Measurements from ENCODE around the gene SERPINI2. TPM values are rescaled to one million over a fixed set of nuclear protein-coding genes. Genes with fewer than 3 reads are reported as not detected.

The SERPINI2 gene
- total and polyA plus RNA-seq, 7 donors = 0.27 to 0.60 TPM; not detected in 5

GRCh38 chr3:167501941-167502340, 28.1 kb upstream of the SERPINI2 start:
- intact Hi-C loops (cut with DNase I) = no loop called here
- H3K27me3 ChIP-seq = no peaks in the 10 kb centered on the region
- no peaks in the 10 kb centered on the region for H3K9me3 ChIP-seq
- H3K4me3 ChIP-seq = no peak overlapping the region
- no peaks in the 10 kb centered on the region for H3K36me3 ChIP-seq
- no peak for DNase-seq
- H3K4me1 ChIP-seq = no peaks in the 10 kb centered on the region
- WGBS, 2 donors = 71 to 72% methylated on average over 3 of the region's 3 CpGs
- no peak overlapping the region for H3K27ac ChIP-seq
- TF ChIP-seq EP300 (IDR thresholded peaks at IDR 0.05) (no peak), POLR2A (IDR thresholded peaks at IDR 0.05) (no peak), POLR2AphosphoS5 (IDR thresholded peaks at IDR 0.05) (no peak)
- TF ChIP-seq, protein P1, sequence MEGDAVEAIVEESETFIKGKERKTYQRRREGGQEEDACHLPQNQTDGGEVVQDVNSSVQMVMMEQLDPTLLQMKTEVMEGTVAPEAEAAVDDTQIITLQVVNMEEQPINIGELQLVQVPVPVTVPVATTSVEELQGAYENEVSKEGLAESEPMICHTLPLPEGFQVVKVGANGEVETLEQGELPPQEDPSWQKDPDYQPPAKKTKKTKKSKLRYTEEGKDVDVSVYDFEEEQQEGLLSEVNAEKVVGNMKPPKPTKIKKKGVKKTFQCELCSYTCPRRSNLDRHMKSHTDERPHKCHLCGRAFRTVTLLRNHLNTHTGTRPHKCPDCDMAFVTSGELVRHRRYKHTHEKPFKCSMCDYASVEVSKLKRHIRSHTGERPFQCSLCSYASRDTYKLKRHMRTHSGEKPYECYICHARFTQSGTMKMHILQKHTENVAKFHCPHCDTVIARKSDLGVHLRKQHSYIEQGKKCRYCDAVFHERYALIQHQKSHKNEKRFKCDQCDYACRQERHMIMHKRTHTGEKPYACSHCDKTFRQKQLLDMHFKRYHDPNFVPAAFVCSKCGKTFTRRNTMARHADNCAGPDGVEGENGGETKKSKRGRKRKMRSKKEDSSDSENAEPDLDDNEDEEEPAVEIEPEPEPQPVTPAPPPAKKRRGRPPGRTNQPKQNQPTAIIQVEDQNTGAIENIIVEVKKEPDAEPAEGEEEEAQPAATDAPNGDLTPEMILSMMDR (IDR thresholded peaks at IDR 0.05) = no peak

DNA sequence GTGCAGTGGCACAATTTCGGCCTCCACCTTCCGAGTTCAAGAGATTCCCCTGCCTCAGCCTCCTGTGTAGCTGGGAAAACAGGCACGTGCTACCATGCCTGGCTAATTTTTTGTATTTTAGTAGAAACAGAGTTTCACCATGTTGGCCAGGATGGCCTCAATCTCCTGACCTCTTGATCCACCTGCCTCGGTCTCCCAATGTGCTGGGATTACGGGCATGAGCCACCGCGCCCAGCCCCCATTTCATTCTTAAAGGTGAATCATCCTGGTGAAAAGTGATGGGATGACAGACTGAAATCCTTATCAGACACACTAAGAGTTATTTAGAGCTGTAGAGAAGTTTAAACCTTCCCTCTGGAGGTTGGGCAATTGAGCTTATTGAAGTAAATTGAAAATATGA, 24.1 kb upstream of the SERPINI2 start:
- TF ChIP-seq POLR2A (IDR thresholded peaks at IDR 0.05) = no peak
- no peak for TF ChIP-seq POLR2AphosphoS5 (IDR thresholded peaks at IDR 0.05)
- TF ChIP-seq, protein P1 (IDR thresholded peaks at IDR 0.05) = no peak
- no peak for TF ChIP-seq EP300 (IDR thresholded peaks at IDR 0.05)
- no peaks in the 10 kb centered on the region for H3K36me3 ChIP-seq
- 93 to 96% methylated on average over 7 of the region's 7 CpGs for WGBS, 2 donors
- no peaks in the 10 kb centered on the region for H3K4me1 ChIP-seq
- H3K27ac ChIP-seq = no peak overlapping the region
- H3K9me3 ChIP-seq = no peaks in the 10 kb centered on the region
- H3K4me3 ChIP-seq = no peak overlapping the region
- H3K27me3 ChIP-seq = no peaks in the 10 kb centered on the region
- intact Hi-C loops (cut with DNase I) = no loop called here
- DNase-seq = no peak

- H3K36me3 ChIP-seq = no peaks in the 10 kb centered on the region
- intact Hi-C loops (cut with DNase I) = no loop called here
- no peaks in the 10 kb centered on the region for H3K27me3 ChIP-seq
- DNase-seq = no peak
- no peaks in the 10 kb centered on the region for H3K9me3 ChIP-seq
- H3K4me3 ChIP-seq = no peak overlapping the region
- H3K4me1 ChIP-seq = no peaks in the 10 kb centered on the region
- 54 to 74% methylated on average over 3 of the region's 3 CpGs for WGBS, 2 donors
- no peak overlapping the region for H3K27ac ChIP-seq
- TF ChIP-seq, protein P1 (IDR thresholded peaks at IDR 0.05) = no peak
- TF ChIP-seq POLR2AphosphoS5 (IDR thresholded peaks at IDR 0.05) = no peak
- TF ChIP-seq EP300 (IDR thresholded peaks at IDR 0.05) = no peak
Observed at GRCh38 chr3:167493244-167493643, 19.4 kb upstream of the SERPINI2 start.

DNA sequence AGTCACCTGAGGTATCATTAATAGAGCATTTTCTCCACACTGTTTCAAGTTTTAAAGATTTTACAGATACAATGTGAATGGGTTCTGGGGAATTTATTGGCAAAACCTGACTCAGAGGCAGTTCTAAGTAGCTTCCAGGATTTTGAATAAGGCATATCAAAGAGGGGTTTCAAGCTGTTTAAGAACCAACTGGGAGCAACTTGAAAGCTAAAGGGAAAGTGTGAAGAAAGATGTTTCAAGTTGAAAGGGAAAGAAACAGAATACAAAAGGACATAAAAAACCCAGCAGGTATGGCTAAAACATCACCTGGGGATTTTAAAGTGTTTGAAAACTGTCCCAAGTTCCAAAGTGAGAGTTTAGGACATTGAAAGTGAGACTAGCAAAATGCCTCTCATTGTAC, 17.8 kb upstream of the SERPINI2 start:
- Histone ChIP-seq H3K9me3 (peaks cover 0 to 2% (median 0%) of the 10 kb centered on the region in 4 donors), H3K4me3 (no peak overlapping the region), H3K27ac (no peak overlapping the region), H3K27me3 (no peaks in the 10 kb centered on the region), H3K4me1 (no peaks in the 10 kb centered on the region), H3K36me3 (no peaks in the 10 kb centered on the region)
- DNase-seq = no peak
- intact Hi-C loops (cut with DNase I) = no loop called here
- TF ChIP-seq EP300 (IDR thresholded peaks at IDR 0.05) (no peak), POLR2A (IDR thresholded peaks at IDR 0.05) (no peak), POLR2AphosphoS5 (IDR thresholded peaks at IDR 0.05) (no peak)
- TF ChIP-seq, protein P1 (IDR thresholded peaks at IDR 0.05) = no peak

- TF ChIP-seq, protein P1 (IDR thresholded peaks at IDR 0.05) = no peak
- TF ChIP-seq POLR2AphosphoS5 (IDR thresholded peaks at IDR 0.05) (no peak), EP300 (IDR thresholded peaks at IDR 0.05) (no peak), POLR2A (IDR thresholded peaks at IDR 0.05) (no peak)
- Histone ChIP-seq H3K4me3 (no peak overlapping the region), H3K27me3 (no peaks in the 10 kb centered on the region), H3K9me3 (peaks cover 0 to 2% (median 0%) of the 10 kb centered on the region in 4 donors), H3K4me1 (no peaks in the 10 kb centered on the region), H3K27ac (no peak overlapping the region), H3K36me3 (no peaks in the 10 kb centered on the region)
- intact Hi-C loops (cut with DNase I) = no loop called here
- DNase-seq = no peak
- 79 to 80% methylated on average over 1 of the region's 1 CpG for WGBS, 2 donors
Observed at GRCh38 chr3:167489571-167489970, 15.7 kb upstream of the SERPINI2 start.

Measured in sigmoid colon (tissue), 7 donors.